Gastrocnemius medialis (tissue), 4 donors: ENCODE results near the gene C4A.

Experiments used
- POLR2A ChIP-seq, 2 donors: fragments of 450-650 bp; IDR thresholded peaks; one replicate each; pipeline ENCODE4 v1.6.1; 2017; ENCODE audit warnings: antibody characterized with exemption in 2 of 2, mild to moderate bottlenecking in 2 of 2, moderate library complexity in 2 of 2
- TF ChIP-seq, protein P1 (sequence below), 5 experiments: fragments of 450-650 bp in 3 of 5; fragments of 200-600 bp in 2 of 5; sonication (generic) in 2 of 5; IDR thresholded peaks in 4 of 5; conservative IDR thresholded peaks in 1 of 5; 1 replicate in 4 of 5; 2 replicates in 1 of 5; pipeline ENCODE4 v1.5.1; 2016 to 2019; ENCODE audit warnings: antibody characterized with exemption in 5 of 5, mild to moderate bottlenecking in 3 of 5, moderate library complexity in 3 of 5

DNA sequence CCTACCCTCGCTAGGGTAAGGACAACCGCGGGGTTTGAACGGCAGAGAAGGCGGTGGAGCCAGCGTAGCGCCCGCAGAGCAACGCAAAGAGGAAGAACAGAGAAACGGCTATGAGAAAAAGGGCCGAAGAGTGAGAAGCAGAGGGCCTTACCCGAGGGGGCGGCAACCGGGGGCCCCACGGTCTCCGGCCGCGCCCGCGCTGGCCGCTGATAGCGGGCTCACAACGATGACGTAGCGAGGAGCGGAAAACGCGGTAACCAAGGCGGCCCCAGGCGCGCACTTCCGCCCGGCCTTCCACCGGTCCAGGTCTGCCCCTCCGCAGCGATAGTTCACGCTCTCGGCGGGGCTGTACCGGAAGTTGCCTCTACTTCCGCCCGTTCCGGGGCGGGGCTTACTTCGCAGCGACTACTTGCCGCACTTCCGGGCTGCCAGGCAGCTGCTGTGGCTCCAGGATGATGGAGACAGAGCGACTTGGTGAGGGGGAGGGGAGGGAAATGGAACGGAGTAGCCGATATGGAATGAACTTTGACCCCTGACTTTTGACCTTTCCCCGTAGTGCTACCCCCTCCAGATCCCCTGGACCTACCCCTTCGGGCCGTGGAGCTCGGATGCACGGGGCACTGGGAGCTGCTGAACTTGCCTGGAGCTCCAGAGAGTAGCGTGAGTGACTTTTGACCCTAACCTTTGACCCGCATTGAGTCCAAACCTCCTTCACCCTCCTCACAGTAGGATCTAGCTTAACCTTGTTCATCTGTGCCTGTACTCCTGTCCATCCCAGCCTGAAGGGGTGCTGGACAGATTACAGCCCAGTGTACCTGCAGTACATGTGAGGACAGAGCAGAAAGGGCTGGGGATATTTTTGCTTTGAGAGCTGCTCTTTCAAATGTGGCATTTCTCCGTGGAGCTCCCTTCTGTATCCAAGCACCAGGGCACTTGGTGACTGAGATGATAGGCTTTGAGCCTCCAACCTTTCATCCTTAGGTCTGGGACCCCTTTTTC is 22.8 kb upstream of the C4A start, which contains the start of the genes NELFE and SKIC2:
- TF ChIP-seq, protein P1, sequence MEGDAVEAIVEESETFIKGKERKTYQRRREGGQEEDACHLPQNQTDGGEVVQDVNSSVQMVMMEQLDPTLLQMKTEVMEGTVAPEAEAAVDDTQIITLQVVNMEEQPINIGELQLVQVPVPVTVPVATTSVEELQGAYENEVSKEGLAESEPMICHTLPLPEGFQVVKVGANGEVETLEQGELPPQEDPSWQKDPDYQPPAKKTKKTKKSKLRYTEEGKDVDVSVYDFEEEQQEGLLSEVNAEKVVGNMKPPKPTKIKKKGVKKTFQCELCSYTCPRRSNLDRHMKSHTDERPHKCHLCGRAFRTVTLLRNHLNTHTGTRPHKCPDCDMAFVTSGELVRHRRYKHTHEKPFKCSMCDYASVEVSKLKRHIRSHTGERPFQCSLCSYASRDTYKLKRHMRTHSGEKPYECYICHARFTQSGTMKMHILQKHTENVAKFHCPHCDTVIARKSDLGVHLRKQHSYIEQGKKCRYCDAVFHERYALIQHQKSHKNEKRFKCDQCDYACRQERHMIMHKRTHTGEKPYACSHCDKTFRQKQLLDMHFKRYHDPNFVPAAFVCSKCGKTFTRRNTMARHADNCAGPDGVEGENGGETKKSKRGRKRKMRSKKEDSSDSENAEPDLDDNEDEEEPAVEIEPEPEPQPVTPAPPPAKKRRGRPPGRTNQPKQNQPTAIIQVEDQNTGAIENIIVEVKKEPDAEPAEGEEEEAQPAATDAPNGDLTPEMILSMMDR (IDR thresholded peaks at IDR 0.05 in 4 of 5, conservative IDR thresholded peaks at IDR 0.05 in 1 of 5), result no peak
- TF ChIP-seq POLR2A (IDR thresholded peaks at IDR 0.05), result peak; percentile 72 to 76
